SU-DHL-6 (cell line): ENCODE results near the gene KIAA0040.

Experiments
- EZH2phosphoT487 ChIP-seq: fragments of 200-600 bp; sonication (generic), shearing (Covaris generic); conservative IDR thresholded peaks from 2 replicates; pipeline ENCODE4 v1.6.1; 2018; ENCODE audit warnings: mild to moderate bottlenecking, antibody characterized with exemption, low read length, moderate library complexity, mixed read lengths
- TF ChIP-seq, protein P1 (sequence below): fragments of 200-600 bp; sonication (generic); IDR thresholded peaks from one replicate; pipeline ENCODE4 v1.5.1; 2017; ENCODE audit warnings: antibody characterized with exemption, mild to moderate bottlenecking, low read length, moderate library complexity; ENCODE audit not compliant: insufficient read depth, poor library complexity, severe bottlenecking

DNA sequence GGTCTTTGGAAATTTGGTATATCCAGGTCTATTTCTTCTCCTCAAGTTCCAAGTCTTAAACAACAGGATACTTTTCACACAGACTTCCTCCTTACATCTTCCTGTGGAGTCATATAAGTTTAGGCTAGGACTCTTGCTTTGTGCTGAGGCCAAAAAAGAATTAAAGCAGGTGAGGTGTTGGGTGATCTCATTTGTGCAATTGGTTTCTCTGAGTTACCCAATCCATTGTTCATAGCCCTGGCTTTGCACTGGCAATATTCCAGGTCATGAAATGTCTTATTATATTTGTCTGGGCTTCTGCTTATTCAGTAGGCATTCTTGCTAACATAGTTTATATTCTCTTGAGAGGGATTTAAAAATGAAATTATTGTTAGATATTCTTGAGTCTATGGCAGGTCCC is 14.1 kb upstream of the KIAA0040 start:
- TF ChIP-seq, protein P1, sequence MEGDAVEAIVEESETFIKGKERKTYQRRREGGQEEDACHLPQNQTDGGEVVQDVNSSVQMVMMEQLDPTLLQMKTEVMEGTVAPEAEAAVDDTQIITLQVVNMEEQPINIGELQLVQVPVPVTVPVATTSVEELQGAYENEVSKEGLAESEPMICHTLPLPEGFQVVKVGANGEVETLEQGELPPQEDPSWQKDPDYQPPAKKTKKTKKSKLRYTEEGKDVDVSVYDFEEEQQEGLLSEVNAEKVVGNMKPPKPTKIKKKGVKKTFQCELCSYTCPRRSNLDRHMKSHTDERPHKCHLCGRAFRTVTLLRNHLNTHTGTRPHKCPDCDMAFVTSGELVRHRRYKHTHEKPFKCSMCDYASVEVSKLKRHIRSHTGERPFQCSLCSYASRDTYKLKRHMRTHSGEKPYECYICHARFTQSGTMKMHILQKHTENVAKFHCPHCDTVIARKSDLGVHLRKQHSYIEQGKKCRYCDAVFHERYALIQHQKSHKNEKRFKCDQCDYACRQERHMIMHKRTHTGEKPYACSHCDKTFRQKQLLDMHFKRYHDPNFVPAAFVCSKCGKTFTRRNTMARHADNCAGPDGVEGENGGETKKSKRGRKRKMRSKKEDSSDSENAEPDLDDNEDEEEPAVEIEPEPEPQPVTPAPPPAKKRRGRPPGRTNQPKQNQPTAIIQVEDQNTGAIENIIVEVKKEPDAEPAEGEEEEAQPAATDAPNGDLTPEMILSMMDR: no peak
- TF ChIP-seq EZH2phosphoT487: no peak
